HepG2 (cell line): ENCODE measurements around the gene EXOC5. TPM values are rescaled to one million over a fixed set of nuclear protein-coding genes. Genes with fewer than 3 reads are reported as not detected.
A peak's percentile ranks its signal among the peaks of the same experiment; 100 is the strongest.

ENCODE experiments used
- CREM ChIP-seq, 2 experiments: sonication (generic) in 1 of 2; formaldehyde crosslinking in 1 of 2; IDR thresholded peaks; 2 replicates each; pipeline versions ENCODE4 v1.4.0 to v1.6.1; 2016 to 2020; ENCODE audit warnings: antibody characterized with exemption in 1 of 2, mild to moderate bottlenecking in 1 of 2, missing genetic modification reagents in 1 of 2
- HDAC6 ChIP-seq: fragments of 200-600 bp; sonication (generic); IDR thresholded peaks from 2 replicates; pipeline ENCODE4 v1.7.0; 2017; ENCODE audit warnings: mild to moderate bottlenecking, antibody characterized with exemption, low read length, low read depth
- JUND ChIP-seq: sonication (generic); formaldehyde crosslinking; IDR thresholded peaks from 2 replicates; pipeline ENCODE4 v1.8.0; 2022; ENCODE audit warnings: mild to moderate bottlenecking, missing genetic modification reagents
- NFRKB ChIP-seq: fragments of 450-650 bp; IDR thresholded peaks from 2 replicates; pipeline ENCODE4 v1.6.1; 2017
- PPARG ChIP-seq: conservative IDR thresholded peaks from 2 replicates; pipeline ENCODE4 v1.6.1; 2016; ENCODE audit warnings: missing biosample characterization, missing genetic modification reagents
- SRSF4 ChIP-seq: fragments of 200-400 bp; formaldehyde crosslinking; IDR thresholded peaks from one replicate; pipeline ENCODE4 v1.6.1; 2018; ENCODE audit warnings: mild to moderate bottlenecking, low read depth, low read length, moderate library complexity; ENCODE audit not compliant: poor library complexity, severe bottlenecking
- XBP1 ChIP-seq: sonication (generic); formaldehyde crosslinking; IDR thresholded peaks from 2 replicates; pipeline ENCODE4 v1.5.0; 2020; ENCODE audit warnings: missing genetic modification reagents
- ZNF44 ChIP-seq: sonication (generic); formaldehyde crosslinking; IDR thresholded peaks from 2 replicates; pipeline ENCODE4 v1.5.1; 2020; ENCODE audit warnings: mild to moderate bottlenecking, missing genetic modification reagents
- ZNF451 ChIP-seq: sonication (generic); formaldehyde crosslinking; IDR thresholded peaks from 2 replicates; pipeline ENCODE4 v1.5.0; 2020; ENCODE audit warnings: mild to moderate bottlenecking, missing genetic modification reagents
- ZNF616 ChIP-seq: sonication (generic); formaldehyde crosslinking; IDR thresholded peaks from 2 replicates; pipeline ENCODE4 v1.5.0; 2020; ENCODE audit warnings: low read depth, mild to moderate bottlenecking, missing genetic modification reagents
- polyA plus RNA-seq, 8 experiments: library from polyadenylated mRNA; depleted of rRNA in 3 of 8; stranded (reverse) in 7 of 8; unstranded in 1 of 8; fragments of >200 nt; fragmentation: Illumina TruSeq in 4 of 8; extraction: Trizol in 4 of 8; gene quantifications; 2 replicates each; pipeline versions ENCODE4 v1.2.1 to v1.2.3, GENCODE V29; 2011 to 2016; ENCODE audit warnings: low read depth in 4 of 8, missing spikeins in 1 of 8, mixed read lengths in 1 of 8; ENCODE audit not compliant: insufficient read depth in 1 of 8
- total RNA-seq, 5 experiments: library from RNA; depleted of rRNA; stranded (reverse); fragments of >200 nt; fragmentation: Illumina TruSeq; extraction: Trizol; gene quantifications; 2 replicates each; pipeline ENCODE4 v1.2.3, GENCODE V29; 2016; ENCODE audit warnings: low read depth in 1 of 5
- TF ChIP-seq, protein P1 (sequence below): sonication (generic); formaldehyde crosslinking; conservative IDR thresholded peaks from 2 replicates; pipeline ENCODE4 v1.4.0; 2020; ENCODE audit warnings: mild to moderate bottlenecking, missing genetic modification reagents, moderate library complexity
- TF ChIP-seq, protein P2 (sequence below): sonication (generic); formaldehyde crosslinking; IDR thresholded peaks from 2 replicates; pipeline ENCODE4 v1.5.1; 2020; ENCODE audit warnings: mild to moderate bottlenecking, missing genetic modification reagents, moderate library complexity
- TF ChIP-seq, protein P3 (sequence below): sonication (generic); formaldehyde crosslinking; IDR thresholded peaks from 2 replicates; pipeline ENCODE4 v1.8.1; 2022; ENCODE audit warnings: mild to moderate bottlenecking, missing genetic modification reagents
- TF ChIP-seq, protein P4 (sequence below): IDR thresholded peaks from 2 replicates; pipeline ENCODE4 v1.6.1; 2016; ENCODE audit warnings: low read depth, control low read depth
- TF ChIP-seq, protein P5 (sequence below): sonication (generic); formaldehyde crosslinking; IDR thresholded peaks from 2 replicates; pipeline ENCODE4 v1.4.0; 2020; ENCODE audit warnings: missing genetic modification reagents

Gene EXOC5
- total and polyA plus RNA-seq, 2 of the 13 experiments (the other 11 are each of a cell fraction or from before 2014, with no cell fraction given), result 15.1 to 43.8 TPM

DNA sequence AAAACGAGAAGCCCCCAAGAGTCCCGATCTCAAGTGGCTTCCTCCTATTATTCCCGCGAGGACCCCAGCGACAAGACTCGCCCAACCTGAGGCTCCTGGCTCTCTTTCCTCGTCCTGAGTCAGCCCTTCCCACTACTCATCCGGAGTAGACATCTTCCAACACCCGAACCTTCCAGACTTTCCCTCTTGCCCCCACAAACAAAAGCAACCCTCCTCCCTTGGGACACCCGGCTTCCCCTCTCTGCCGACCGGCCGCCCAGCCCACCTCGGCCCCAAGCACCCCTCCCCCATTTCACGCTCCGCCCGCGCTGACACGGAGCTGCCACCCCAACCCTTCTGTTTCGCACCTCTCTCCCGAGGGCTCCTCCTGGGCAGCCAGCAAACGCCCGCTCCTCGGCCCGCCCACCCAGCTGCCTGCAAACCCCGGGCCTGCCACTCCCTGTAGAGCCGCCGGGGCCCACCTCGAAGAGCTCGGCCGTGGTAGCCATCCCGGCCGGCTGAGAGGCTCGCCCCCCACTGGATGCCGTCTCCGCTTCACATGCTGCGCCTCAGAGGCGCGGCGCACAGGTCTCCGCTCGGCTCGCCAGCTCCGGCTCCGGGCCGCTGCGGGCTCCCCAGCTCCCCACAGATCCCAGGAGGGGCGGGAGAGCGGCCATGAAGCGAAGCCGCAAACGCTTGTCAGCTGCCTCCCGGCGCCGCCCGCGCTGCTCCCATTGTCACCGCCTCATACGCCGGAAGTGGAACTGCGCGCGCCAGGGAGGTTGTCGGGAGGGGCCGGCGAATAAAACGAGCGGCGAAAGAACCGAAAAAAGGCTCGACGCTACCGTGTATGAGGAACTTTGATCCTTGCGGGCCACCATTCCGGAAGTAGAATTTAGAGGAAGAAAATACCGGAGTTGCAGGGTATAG is at the start of gene EXOC5, which contains the start of gene AP5M1 (continued):
- TF ChIP-seq, protein P1, sequence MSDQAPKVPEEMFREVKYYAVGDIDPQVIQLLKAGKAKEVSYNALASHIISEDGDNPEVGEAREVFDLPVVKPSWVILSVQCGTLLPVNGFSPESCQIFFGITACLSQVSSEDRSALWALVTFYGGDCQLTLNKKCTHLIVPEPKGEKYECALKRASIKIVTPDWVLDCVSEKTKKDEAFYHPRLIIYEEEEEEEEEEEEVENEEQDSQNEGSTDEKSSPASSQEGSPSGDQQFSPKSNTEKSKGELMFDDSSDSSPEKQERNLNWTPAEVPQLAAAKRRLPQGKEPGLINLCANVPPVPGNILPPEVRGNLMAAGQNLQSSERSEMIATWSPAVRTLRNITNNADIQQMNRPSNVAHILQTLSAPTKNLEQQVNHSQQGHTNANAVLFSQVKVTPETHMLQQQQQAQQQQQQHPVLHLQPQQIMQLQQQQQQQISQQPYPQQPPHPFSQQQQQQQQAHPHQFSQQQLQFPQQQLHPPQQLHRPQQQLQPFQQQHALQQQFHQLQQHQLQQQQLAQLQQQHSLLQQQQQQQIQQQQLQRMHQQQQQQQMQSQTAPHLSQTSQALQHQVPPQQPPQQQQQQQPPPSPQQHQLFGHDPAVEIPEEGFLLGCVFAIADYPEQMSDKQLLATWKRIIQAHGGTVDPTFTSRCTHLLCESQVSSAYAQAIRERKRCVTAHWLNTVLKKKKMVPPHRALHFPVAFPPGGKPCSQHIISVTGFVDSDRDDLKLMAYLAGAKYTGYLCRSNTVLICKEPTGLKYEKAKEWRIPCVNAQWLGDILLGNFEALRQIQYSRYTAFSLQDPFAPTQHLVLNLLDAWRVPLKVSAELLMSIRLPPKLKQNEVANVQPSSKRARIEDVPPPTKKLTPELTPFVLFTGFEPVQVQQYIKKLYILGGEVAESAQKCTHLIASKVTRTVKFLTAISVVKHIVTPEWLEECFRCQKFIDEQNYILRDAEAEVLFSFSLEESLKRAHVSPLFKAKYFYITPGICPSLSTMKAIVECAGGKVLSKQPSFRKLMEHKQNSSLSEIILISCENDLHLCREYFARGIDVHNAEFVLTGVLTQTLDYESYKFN (CRISPR knock-in tag), result peak; percentile 58
- TF ChIP-seq NFRKB (no peak), PPARG (0 out of 2 replicates have a peak, but pooled peaks have one; percentile 49), HDAC6 (no peak), JUND (no peak), ZNF451 (CRISPR knock-in tag) (peak; percentile 46), ZNF616 (no peak), SRSF4 (no peak), CREM (IDR thresholded peaks at IDR 0.05) (peak; percentile 75), CREM (CRISPR knock-in tag; IDR thresholded peaks at IDR 0.05) (no peak), ZNF44 (CRISPR knock-in tag) (no peak), XBP1 (CRISPR knock-in tag) (no peak)
- TF ChIP-seq, protein P2, sequence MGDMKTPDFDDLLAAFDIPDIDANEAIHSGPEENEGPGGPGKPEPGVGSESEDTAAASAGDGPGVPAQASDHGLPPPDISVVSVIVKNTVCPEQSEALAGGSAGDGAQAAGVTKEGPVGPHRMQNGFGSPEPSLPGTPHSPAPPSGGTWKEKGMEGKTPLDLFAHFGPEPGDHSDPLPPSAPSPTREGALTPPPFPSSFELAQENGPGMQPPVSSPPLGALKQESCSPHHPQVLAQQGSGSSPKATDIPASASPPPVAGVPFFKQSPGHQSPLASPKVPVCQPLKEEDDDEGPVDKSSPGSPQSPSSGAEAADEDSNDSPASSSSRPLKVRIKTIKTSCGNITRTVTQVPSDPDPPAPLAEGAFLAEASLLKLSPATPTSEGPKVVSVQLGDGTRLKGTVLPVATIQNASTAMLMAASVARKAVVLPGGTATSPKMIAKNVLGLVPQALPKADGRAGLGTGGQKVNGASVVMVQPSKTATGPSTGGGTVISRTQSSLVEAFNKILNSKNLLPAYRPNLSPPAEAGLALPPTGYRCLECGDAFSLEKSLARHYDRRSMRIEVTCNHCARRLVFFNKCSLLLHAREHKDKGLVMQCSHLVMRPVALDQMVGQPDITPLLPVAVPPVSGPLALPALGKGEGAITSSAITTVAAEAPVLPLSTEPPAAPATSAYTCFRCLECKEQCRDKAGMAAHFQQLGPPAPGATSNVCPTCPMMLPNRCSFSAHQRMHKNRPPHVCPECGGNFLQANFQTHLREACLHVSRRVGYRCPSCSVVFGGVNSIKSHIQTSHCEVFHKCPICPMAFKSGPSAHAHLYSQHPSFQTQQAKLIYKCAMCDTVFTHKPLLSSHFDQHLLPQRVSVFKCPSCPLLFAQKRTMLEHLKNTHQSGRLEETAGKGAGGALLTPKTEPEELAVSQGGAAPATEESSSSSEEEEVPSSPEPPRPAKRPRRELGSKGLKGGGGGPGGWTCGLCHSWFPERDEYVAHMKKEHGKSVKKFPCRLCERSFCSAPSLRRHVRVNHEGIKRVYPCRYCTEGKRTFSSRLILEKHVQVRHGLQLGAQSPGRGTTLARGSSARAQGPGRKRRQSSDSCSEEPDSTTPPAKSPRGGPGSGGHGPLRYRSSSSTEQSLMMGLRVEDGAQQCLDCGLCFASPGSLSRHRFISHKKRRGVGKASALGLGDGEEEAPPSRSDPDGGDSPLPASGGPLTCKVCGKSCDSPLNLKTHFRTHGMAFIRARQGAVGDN (CRISPR knock-in tag), result peak; percentile 96
- TF ChIP-seq, protein P3, sequence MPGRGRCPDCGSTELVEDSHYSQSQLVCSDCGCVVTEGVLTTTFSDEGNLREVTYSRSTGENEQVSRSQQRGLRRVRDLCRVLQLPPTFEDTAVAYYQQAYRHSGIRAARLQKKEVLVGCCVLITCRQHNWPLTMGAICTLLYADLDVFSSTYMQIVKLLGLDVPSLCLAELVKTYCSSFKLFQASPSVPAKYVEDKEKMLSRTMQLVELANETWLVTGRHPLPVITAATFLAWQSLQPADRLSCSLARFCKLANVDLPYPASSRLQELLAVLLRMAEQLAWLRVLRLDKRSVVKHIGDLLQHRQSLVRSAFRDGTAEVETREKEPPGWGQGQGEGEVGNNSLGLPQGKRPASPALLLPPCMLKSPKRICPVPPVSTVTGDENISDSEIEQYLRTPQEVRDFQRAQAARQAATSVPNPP (CRISPR knock-in tag), result no peak; the same call in 1 of the 2 replicates
- TF ChIP-seq, protein P4, sequence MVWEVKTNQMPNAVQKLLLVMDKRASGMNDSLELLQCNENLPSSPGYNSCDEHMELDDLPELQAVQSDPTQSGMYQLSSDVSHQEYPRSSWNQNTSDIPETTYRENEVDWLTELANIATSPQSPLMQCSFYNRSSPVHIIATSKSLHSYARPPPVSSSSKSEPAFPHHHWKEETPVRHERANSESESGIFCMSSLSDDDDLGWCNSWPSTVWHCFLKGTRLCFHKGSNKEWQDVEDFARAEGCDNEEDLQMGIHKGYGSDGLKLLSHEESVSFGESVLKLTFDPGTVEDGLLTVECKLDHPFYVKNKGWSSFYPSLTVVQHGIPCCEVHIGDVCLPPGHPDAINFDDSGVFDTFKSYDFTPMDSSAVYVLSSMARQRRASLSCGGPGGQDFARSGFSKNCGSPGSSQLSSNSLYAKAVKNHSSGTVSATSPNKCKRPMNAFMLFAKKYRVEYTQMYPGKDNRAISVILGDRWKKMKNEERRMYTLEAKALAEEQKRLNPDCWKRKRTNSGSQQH (CRISPR knock-in tag), result peak; percentile 84
- TF ChIP-seq, protein P5, sequence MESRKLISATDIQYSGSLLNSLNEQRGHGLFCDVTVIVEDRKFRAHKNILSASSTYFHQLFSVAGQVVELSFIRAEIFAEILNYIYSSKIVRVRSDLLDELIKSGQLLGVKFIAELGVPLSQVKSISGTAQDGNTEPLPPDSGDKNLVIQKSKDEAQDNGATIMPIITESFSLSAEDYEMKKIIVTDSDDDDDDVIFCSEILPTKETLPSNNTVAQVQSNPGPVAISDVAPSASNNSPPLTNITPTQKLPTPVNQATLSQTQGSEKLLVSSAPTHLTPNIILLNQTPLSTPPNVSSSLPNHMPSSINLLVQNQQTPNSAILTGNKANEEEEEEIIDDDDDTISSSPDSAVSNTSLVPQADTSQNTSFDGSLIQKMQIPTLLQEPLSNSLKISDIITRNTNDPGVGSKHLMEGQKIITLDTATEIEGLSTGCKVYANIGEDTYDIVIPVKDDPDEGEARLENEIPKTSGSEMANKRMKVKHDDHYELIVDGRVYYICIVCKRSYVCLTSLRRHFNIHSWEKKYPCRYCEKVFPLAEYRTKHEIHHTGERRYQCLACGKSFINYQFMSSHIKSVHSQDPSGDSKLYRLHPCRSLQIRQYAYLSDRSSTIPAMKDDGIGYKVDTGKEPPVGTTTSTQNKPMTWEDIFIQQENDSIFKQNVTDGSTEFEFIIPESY (CRISPR knock-in tag), result no peak
